NCI-H2227 treated with DMSO at 0.1 percent for 48 hours (cell line): ENCODE results near the gene KRT8.
A peak's percentile ranks its signal among the peaks of the same experiment; 100 is the strongest.
"Not testable (repeated sequence)": the region's sequence is repeated elsewhere in the genome, so short reads cannot be mapped to it uniquely, and the experiment has no call there.

Source experiments
- DNase-seq: peaks from one replicate; lab custom pipeline; 2025; lab: John Stamatoyannopoulos, UW

Gene KRT8

GRCh38 chr12:52874573-52875435, 30.1 kb downstream of the KRT8 start:
- DNase-seq = no peak

GRCh38 chr12:52873832-52874572, 30.9 kb downstream of the KRT8 start:
- no peak for DNase-seq

GRCh38 chr12:52873513-52873831, 31.4 kb downstream of the KRT8 start:
- no peak for DNase-seq

GRCh38 chr12:52872644-52873389, 32.1 kb downstream of the KRT8 start:
- no peak for DNase-seq

GRCh38 chr12:52871291-52872039, 33.4 kb downstream of the KRT8 start:
- DNase-seq = no peak

- DNase-seq = no peak
Observed at GRCh38 chr12:52870361-52871290, 34.2 kb downstream of the KRT8 start.

- no peak for DNase-seq
Observed at GRCh38 chr12:52867642-52868041, 37.2 kb downstream of the KRT8 start.

- no peak for DNase-seq
Observed at GRCh38 chr12:52867152-52867551, 37.7 kb downstream of the KRT8 start.

GRCh38 chr12:52865090-52865944, 39.6 kb downstream of the KRT8 start:
- DNase-seq = peak; percentile 60

- no peak for DNase-seq
Observed at GRCh38 chr12:52862023-52862422, 42.9 kb downstream of the KRT8 start.

GRCh38 chr12:52861511-52861910, 43.4 kb downstream of the KRT8 start:
- no peak for DNase-seq

- no peak for DNase-seq
Observed at GRCh38 chr12:52860102-52860823, 44.6 kb downstream of the KRT8 start.

- no peak for DNase-seq
Observed at GRCh38 chr12:52857500-52857899, 47.4 kb downstream of the KRT8 start.

GRCh38 chr12:52856787-52857186, 48.1 kb downstream of the KRT8 start:
- DNase-seq = no peak

- DNase-seq = not testable (repeated sequence)
Observed at GRCh38 chr12:52856077-52856476, 48.8 kb downstream of the KRT8 start.

GRCh38 chr12:52851787-52852186, 53.1 kb downstream of the KRT8 start:
- DNase-seq = no peak

GRCh38 chr12:52850681-52851080, 54.2 kb downstream of the KRT8 start:
- no peak for DNase-seq

GRCh38 chr12:52849511-52849910, 55.4 kb downstream of the KRT8 start:
- DNase-seq = no peak

- no peak for DNase-seq
Observed at GRCh38 chr12:52848661-52849255, 56.1 kb downstream of the KRT8 start, which contains the start of gene KRT78. TSS of gene KRT78 (minus strand) at chr12:52848994. CDS start at chr12:52848930, 64 bp downstream.
